HepG2 (cell line): ENCODE results near the gene EGFR.

Experiments used
- ATF1 ChIP-seq: IDR thresholded peaks from 2 replicates; pipeline ENCODE4 v1.6.1; 2016; ENCODE audit warnings: mild to moderate bottlenecking, control low read depth
- EP300 ChIP-seq, 3 experiments: sonication (generic) in 1 of 3; formaldehyde crosslinking in 1 of 3; IDR thresholded peaks; 2 replicates each; pipeline versions ENCODE4 v1.5.1 to v1.6.1; 2011 to 2020; ENCODE audit warnings: low read depth in 2 of 3, low read length in 2 of 3, borderline replicate concordance in 1 of 3, improper control_type of control experiment in 1 of 3, mild to moderate bottlenecking in 1 of 3, missing genetic modification reagents in 1 of 3, moderate library complexity in 1 of 3
- HNRNPL ChIP-seq: fragments of 200-400 bp; formaldehyde crosslinking; IDR thresholded peaks from 2 replicates; pipeline ENCODE4 v1.6.1; 2017; ENCODE audit warnings: mild to moderate bottlenecking, low read depth, low read length
- JUND ChIP-seq: sonication (generic); formaldehyde crosslinking; IDR thresholded peaks from 2 replicates; pipeline ENCODE4 v1.8.0; 2022; ENCODE audit warnings: mild to moderate bottlenecking, missing genetic modification reagents
- RAD21 ChIP-seq: fragments of 450-650 bp; formaldehyde crosslinking; IDR thresholded peaks from 2 replicates; pipeline ENCODE4 v1.5.0; 2020; ENCODE audit warnings: mild to moderate bottlenecking
- REPIN1 ChIP-seq: sonication (generic); formaldehyde crosslinking; IDR thresholded peaks from 2 replicates; pipeline ENCODE4 v1.8.0; 2022; ENCODE audit warnings: missing genetic modification reagents, low read depth, mild to moderate bottlenecking, borderline replicate concordance
- SNRNP70 ChIP-seq: fragments of 200-400 bp; formaldehyde crosslinking; IDR thresholded peaks from 2 replicates; pipeline ENCODE4 v1.6.1; 2017; ENCODE audit warnings: mild to moderate bottlenecking, low read depth, low read length, moderate library complexity
- TAF1 ChIP-seq: sonication (generic); formaldehyde crosslinking; IDR thresholded peaks from 2 replicates; pipeline ENCODE4 v1.4.0; 2020; ENCODE audit warnings: missing genetic modification reagents
- ZBTB8A ChIP-seq: sonication (generic); formaldehyde crosslinking; IDR thresholded peaks from 2 replicates; pipeline ENCODE4 v1.4.0; 2020; ENCODE audit warnings: mild to moderate bottlenecking, low read depth, missing genetic modification reagents, borderline replicate concordance
- TF ChIP-seq, protein P1 (sequence below): sonication (generic); formaldehyde crosslinking; IDR thresholded peaks from 2 replicates; pipeline ENCODE4 v1.5.0; 2020; ENCODE audit warnings: mild to moderate bottlenecking, missing genetic modification reagents, moderate library complexity
- TF ChIP-seq, protein P2 (sequence below): IDR thresholded peaks from 2 replicates; pipeline ENCODE4 v1.4.0; 2020; ENCODE audit warnings: mild to moderate bottlenecking, missing genetic modification reagents
- TF ChIP-seq, protein P3 (sequence below): sonication (generic); formaldehyde crosslinking; conservative IDR thresholded peaks from 2 replicates; pipeline ENCODE4 v1.4.0; 2020; ENCODE audit warnings: missing genetic modification reagents

DNA sequence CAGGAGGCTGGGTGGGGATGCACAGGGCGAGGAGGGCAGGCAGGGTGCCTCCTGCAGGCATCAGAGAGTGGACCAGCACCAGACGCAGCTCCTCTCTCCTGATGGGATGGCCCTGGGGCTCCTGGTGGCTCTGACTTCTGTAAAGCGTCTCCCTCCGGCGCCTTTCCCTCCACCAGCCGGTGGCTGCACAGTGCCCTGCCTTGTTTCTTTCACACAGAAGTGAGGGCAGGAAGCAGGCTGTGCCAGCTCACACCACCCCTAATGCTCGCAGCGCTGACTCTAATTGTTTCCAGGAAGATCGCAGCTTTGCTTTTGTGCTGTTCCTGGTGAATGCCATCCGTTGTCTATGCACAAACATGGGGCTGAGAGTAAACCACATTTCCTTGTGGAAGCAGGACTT is 194.0 kb downstream of the EGFR start:
- TF ChIP-seq JUND (CRISPR knock-in tag) (no peak), ZBTB8A (CRISPR knock-in tag) (no peak), SNRNP70 (no peak), EP300 (IDR thresholded peaks at IDR 0.05; ENCODE audit: low read depth in 2 of 2, low read length in 2 of 2) (no peak), EP300 (CRISPR knock-in tag; IDR thresholded peaks at IDR 0.05; ENCODE audit: borderline replicate concordance) (no peak), TAF1 (CRISPR knock-in tag) (no peak), HNRNPL (no peak), ATF1 (CRISPR knock-in tag) (no peak), RAD21 (CRISPR knock-in tag) (no peak), REPIN1 (no peak)
- TF ChIP-seq, protein P1, sequence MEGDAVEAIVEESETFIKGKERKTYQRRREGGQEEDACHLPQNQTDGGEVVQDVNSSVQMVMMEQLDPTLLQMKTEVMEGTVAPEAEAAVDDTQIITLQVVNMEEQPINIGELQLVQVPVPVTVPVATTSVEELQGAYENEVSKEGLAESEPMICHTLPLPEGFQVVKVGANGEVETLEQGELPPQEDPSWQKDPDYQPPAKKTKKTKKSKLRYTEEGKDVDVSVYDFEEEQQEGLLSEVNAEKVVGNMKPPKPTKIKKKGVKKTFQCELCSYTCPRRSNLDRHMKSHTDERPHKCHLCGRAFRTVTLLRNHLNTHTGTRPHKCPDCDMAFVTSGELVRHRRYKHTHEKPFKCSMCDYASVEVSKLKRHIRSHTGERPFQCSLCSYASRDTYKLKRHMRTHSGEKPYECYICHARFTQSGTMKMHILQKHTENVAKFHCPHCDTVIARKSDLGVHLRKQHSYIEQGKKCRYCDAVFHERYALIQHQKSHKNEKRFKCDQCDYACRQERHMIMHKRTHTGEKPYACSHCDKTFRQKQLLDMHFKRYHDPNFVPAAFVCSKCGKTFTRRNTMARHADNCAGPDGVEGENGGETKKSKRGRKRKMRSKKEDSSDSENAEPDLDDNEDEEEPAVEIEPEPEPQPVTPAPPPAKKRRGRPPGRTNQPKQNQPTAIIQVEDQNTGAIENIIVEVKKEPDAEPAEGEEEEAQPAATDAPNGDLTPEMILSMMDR = no peak
- TF ChIP-seq, protein P2, sequence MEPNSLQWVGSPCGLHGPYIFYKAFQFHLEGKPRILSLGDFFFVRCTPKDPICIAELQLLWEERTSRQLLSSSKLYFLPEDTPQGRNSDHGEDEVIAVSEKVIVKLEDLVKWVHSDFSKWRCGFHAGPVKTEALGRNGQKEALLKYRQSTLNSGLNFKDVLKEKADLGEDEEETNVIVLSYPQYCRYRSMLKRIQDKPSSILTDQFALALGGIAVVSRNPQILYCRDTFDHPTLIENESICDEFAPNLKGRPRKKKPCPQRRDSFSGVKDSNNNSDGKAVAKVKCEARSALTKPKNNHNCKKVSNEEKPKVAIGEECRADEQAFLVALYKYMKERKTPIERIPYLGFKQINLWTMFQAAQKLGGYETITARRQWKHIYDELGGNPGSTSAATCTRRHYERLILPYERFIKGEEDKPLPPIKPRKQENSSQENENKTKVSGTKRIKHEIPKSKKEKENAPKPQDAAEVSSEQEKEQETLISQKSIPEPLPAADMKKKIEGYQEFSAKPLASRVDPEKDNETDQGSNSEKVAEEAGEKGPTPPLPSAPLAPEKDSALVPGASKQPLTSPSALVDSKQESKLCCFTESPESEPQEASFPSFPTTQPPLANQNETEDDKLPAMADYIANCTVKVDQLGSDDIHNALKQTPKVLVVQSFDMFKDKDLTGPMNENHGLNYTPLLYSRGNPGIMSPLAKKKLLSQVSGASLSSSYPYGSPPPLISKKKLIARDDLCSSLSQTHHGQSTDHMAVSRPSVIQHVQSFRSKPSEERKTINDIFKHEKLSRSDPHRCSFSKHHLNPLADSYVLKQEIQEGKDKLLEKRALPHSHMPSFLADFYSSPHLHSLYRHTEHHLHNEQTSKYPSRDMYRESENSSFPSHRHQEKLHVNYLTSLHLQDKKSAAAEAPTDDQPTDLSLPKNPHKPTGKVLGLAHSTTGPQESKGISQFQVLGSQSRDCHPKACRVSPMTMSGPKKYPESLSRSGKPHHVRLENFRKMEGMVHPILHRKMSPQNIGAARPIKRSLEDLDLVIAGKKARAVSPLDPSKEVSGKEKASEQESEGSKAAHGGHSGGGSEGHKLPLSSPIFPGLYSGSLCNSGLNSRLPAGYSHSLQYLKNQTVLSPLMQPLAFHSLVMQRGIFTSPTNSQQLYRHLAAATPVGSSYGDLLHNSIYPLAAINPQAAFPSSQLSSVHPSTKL (CRISPR knock-in tag) = no peak
- TF ChIP-seq, protein P3, sequence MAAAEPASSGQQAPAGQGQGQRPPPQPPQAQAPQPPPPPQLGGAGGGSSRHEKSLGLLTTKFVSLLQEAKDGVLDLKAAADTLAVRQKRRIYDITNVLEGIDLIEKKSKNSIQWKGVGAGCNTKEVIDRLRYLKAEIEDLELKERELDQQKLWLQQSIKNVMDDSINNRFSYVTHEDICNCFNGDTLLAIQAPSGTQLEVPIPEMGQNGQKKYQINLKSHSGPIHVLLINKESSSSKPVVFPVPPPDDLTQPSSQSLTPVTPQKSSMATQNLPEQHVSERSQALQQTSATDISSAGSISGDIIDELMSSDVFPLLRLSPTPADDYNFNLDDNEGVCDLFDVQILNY (CRISPR knock-in tag) = no peak
